GM21390 (cell line): ENCODE measurements around the gene HSD17B13.
"Not testable (repeated sequence)": the region's sequence is repeated elsewhere in the genome, so short reads cannot be mapped to it uniquely, and the experiment has no call there.

Experiments used
- ATAC-seq: cut with Tn5 transposase; IDR thresholded peaks from one replicate; pipeline ENCODE4 v1.9.1; 2021; ENCODE audit not compliant: unreplicated experiment

The HSD17B13 gene

GRCh38 chr4:87316961-87317360, 5.7 kb downstream of the HSD17B13 start:
- ATAC-seq, result no peak

DNA sequence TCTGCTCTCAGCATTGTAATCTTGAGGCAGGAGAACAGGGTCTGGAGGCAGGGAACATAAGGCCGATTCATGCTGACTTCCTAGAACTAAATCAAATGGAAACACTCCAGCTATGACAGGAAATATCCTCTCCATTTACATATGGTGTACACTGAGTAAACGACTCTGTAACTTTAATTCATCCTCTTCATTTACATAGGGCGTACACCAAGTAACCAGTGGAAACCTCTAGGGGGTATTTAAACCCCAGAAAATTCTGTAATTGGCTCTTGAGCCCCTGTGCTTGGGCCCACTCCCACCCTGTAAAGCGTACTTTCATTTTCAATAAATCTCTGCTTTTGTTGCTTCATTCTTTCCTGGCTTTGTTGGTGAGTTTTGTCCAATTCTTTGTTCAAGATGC, 7.7 kb downstream of the HSD17B13 start:
- not testable (repeated sequence) for ATAC-seq

DNA sequence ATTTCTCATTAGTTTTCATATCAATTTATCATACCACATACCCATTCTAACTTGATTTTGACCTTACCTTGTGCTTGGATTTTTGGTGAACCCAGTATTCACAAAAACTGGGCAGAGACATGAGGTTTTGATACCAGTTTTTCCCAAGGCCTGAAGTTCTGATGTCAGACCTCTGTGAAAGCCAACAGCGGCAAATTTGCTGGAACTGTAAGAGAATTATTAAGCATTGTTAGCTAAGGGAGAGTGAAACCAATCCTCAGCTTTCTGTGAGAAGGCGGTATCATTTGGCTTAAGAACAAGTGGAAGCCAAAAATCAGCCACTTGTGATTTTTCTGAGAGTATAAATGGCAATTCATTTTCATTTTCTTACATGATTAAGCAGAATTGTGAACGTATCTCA, 8.9 kb downstream of the HSD17B13 start:
- ATAC-seq, result no peak

GRCh38 chr4:87311684-87312083, 11.0 kb downstream of the HSD17B13 start:
- no peak for ATAC-seq

DNA sequence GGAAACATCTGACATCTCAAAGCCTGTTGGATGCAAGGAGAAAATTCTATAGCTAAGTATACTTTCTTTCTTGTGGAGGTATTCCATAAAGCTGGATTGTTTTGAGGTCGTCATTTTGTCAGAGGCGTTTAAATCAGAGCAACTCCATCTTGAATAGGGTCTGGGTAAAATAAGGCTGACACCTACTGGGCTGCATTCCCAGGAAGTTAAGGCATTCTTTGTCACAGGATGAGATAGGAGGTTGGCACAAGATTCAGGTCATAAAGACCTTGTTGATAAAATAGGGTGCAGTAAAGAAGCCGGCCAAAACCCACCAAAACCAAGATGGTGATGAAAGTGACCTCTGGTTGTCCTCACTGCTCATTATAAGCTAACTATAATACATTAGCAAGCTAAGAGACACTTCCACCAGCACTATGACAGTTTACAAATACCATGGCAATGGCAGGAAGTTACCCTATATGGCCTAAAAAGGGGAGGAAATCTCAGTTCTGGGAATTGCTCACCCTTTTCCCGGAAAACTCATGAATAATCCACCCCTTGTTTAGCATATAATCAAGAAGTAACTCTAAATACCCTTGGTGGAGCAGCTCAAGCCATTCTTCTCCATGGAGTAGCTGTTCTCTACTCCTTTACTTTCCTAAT, 11.9 kb downstream of the HSD17B13 start:
- no peak for ATAC-seq

- no peak for ATAC-seq
Measured at GRCh38 chr4:87309625-87310024, 13.1 kb downstream of the HSD17B13 start.

GRCh38 chr4:87306056-87306455, 16.6 kb downstream of the HSD17B13 start:
- ATAC-seq, result peak; percentile 65

DNA sequence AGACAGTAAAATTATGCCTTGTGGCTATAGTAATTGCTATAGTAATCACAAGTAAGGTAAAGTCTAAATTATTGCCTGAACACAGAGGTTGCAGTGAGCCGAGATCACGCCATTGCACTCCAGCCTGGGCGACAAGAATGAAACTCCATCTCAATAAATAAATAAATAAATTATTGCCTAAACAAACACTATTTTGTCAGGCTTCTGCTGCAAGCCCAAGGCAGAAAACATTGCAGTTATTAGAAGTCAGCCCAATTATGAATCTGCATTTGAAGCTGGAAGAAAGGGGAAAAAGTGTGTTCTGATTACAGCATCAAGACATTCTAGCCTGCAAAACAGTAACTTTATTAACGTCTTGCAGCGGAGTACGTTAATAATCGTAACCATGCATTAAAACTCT, 17.1 kb downstream of the HSD17B13 start:
- ATAC-seq, result no peak

- ATAC-seq, result no peak
Measured at GRCh38 chr4:87304745-87305432, 17.8 kb downstream of the HSD17B13 start.

- ATAC-seq, result no peak
Measured at GRCh38 chr4:87299898-87300297, 22.8 kb downstream of the HSD17B13 start.

GRCh38 chr4:87298362-87298761, 24.3 kb downstream of the HSD17B13 start:
- no peak for ATAC-seq

GRCh38 chr4:87294911-87295310, 27.8 kb downstream of the HSD17B13 start:
- ATAC-seq, result not testable (repeated sequence)

- not testable (repeated sequence) for ATAC-seq
Measured at GRCh38 chr4:87293889-87294288, 28.8 kb downstream of the HSD17B13 start.

DNA sequence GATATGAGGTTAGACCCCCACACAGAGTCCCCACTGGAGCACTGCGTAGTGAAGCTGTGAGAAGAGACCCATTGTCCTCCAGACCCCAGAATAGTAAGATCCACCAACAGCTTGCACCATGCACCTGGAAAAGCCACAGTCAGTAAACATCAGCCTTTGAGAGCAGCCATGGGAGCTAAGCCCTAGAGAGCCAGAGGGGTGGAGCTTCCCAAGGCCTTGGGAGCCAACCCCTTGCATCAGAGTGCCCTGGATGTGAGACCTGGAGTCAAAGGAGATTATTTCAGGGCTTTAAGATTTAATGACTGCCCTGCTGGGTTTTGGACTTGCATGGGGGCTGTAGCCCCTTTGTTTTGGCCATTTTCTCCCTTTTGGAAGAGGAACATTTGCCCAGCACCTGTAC, 35.7 kb downstream of the HSD17B13 start:
- no peak for ATAC-seq

GRCh38 chr4:87284268-87284667, 38.4 kb downstream of the HSD17B13 start:
- ATAC-seq, result not testable (repeated sequence)

DNA sequence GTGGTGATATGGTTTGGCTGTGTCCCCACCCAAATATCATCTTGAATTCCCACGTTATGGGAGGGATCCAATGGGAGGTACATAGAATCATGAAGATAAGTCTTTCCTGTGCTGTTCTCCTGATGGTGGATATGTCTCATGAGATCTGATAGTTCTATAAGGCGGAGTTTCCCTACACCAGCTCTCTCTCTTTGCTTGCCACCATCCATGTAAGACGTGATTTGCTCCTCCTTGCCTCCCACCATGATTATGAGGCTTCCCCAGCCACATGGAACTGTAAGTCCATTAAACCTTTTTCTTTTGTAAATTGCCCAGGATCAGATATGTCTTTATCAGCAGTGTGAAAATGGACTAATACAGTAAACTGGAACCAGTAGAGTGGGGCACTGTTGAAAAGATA, 39.5 kb downstream of the HSD17B13 start:
- no peak for ATAC-seq

DNA sequence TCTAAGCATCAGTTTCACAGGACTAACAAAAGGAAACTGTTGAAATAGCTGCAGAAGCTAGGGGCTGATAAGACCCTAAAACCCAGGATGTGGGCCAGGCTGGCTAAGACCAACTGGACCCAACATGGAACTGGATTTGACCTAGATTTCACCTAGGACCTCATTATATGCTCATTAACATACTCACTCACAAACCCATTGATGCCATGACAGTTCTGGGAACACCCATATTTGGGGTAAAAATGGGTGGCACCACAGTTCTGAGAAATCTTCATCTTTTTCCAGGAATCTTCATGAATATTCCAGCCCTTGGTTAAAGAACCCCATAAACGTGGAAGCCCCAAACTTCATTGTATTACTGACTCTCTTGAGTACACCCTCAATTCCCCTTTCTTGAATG, 41.1 kb downstream of the HSD17B13 start:
- ATAC-seq, result no peak

DNA sequence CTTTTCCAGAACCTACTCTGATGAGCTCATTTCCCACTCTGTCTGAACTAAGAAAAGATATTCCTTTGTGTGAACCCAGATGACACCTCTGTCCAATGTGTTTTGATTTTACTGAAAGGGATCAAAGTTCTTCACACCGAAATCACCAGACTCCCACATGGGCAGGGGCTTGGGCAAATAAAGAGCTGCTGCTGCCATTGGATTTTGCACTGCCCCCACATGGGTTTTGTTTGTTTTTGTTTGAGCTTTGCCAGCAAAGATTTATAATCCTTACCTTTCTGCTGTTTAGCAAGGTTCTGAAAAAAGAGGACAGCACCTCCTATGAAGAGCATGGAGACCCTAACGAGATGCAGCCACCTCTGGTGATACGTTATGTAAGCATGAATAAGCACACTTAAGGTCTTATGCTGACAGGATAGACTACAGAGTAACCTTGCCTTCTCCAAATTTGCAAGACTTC, 44.3 kb downstream of the HSD17B13 start:
- no peak for ATAC-seq

GRCh38 chr4:87275311-87275710, 47.4 kb downstream of the HSD17B13 start:
- no peak for ATAC-seq

- ATAC-seq, result no peak
Measured at GRCh38 chr4:87274803-87275202, 47.9 kb downstream of the HSD17B13 start.

DNA sequence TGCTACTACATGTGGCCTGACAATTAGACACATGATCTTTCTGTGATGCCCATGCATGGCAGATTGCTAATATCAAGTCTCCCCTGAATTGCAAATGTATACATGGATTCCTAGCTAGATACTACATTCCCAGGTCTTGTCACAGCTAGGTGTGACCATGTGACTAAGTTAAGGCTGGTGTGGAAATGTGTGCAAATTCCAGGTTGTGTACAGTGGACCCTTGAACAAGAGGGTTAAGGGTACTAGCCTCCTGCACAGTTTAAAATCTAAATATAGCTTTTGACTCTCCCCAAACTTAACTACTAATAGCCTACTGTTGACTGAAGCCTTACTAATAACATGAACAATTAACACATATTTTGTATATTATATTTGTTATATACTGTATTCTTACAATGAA, 48.4 kb downstream of the HSD17B13 start:
- ATAC-seq, result no peak

DNA sequence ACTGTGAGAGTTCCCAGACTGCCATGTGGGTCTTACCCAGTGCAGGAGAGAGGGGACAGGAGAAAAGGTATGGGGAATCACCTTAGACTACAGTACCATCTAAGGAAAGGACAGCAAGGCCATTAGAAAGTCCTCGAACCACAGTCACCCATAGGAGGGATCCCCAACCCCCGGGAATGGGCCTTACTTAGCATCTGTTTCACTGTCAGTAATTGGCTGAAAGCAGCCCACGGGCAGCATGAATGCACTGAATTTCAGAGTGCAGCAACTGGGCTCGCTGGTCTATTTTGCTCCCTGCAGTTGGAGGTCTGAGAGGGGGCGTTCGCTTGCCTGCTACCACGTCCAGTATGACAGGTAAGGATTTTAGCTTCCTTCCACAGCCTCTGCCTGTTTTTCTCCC, 51.9 kb downstream of the HSD17B13 start:
- ATAC-seq, result no peak

DNA sequence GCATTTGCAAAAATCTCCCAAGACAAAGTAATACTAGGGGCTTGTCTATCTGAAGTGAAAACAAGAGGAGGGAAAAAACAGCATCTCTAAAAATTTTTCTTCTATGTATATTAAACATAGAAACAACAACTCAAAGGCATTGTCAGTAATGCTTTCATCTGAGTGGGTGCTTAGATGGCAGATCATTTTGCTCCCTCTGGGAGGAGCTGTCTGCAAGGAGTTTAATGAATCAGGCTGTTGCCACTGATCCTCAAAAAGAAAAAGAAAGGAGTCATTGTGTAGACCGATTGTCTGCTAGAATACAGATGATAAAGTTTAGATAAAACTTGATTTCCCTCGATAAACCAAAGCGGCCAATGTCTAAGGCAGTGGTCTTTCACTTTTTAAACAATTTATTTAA, 52.5 kb downstream of the HSD17B13 start:
- ATAC-seq, result no peak
